Epithelial cell of umbilical artery (primary cell): ENCODE measurements around the gene PEX7. TPM values are rescaled to one million over a fixed set of nuclear protein-coding genes. Genes with fewer than 3 reads are reported as not detected.

Experiments used
- total RNA-seq: library from RNA; depleted of rRNA; stranded (reverse); fragments of >200 nt; gene quantifications from 2 replicates; pipeline ENCODE4 v1.2.3, GENCODE V29; 2014

PEX7 gene
- total RNA-seq: 6.2 and 8.5 TPM in 2 replicates

GRCh38 chr6:136822376-136823127 is at the start of gene PEX7:
Gene PEX7 (plus strand): TSS chr6:136822592. CDS start chr6:136822666, 74 bp downstream.

GRCh38 chr6:136792410-136793262 is 29.8 kb upstream of the PEX7 start, which contains the start of gene MAP3K5:
Gene MAP3K5 (minus strand): TSS chr6:136792477. CDS start chr6:136792157, 320 bp downstream.

GRCh38 chr6:136921936-136922684 is 99.7 kb downstream of the PEX7 start, which contains the start of gene SLC35D3:
Gene SLC35D3 (plus strand): TSS chr6:136922301. CDS start chr6:136922429, 128 bp downstream.

Other genes starting within 250 kb of the PEX7 start
- 10.4 and 25.1 TPM in 2 replicates for gene MAP3K5, start 30.1 kb upstream of the PEX7 start, total RNA-seq
- under 0.01 TPM in 1 of 2 replicates, not detected in the other for gene SLC35D3, start 99.7 kb downstream of the PEX7 start, total RNA-seq
- not detected in 2 replicates for gene IL20RA, start 222.4 kb downstream of the PEX7 start, total RNA-seq